HG03457 (cell line): Measurements from ENCODE around the gene DMD.
A peak's percentile ranks its signal among the peaks of the same experiment; 100 is the strongest.

ENCODE experiments used
- ATAC-seq: cut with Tn5 transposase; IDR thresholded peaks from one replicate; pipeline ENCODE4 v1.9.1; 2021; ENCODE audit warnings: moderate number of reproducible peaks; ENCODE audit not compliant: unreplicated experiment

DMD gene

GRCh38 chrX:31260351-31260750, 1951.0 kb downstream of the DMD start:
- no peak for ATAC-seq

GRCh38 chrX:31258166-31258565, 1953.2 kb downstream of the DMD start:
- no peak for ATAC-seq

GRCh38 chrX:31255310-31256033, 1955.9 kb downstream of the DMD start:
- no peak for ATAC-seq

- no peak for ATAC-seq
These were observed 1959.2 kb downstream of the DMD start for GRCh38 chrX:31252133-31252532.

GRCh38 chrX:31251336-31251735, 1960.0 kb downstream of the DMD start:
- ATAC-seq: no peak

GRCh38 chrX:31245714-31246113, 1965.6 kb downstream of the DMD start:
- peak; percentile 77 for ATAC-seq

- ATAC-seq: no peak
These were observed 1967.5 kb downstream of the DMD start for GRCh38 chrX:31243804-31244203.

GRCh38 chrX:31240982-31241381, 1970.4 kb downstream of the DMD start:
- no peak for ATAC-seq

- ATAC-seq: peak; percentile 51
These were observed 1974.2 kb downstream of the DMD start for GRCh38 chrX:31237189-31237588.

- ATAC-seq: peak; percentile 73
These were observed 1975.1 kb downstream of the DMD start for GRCh38 chrX:31236231-31236630.

- no peak for ATAC-seq
These were observed 1977.3 kb downstream of the DMD start for GRCh38 chrX:31233941-31234496.

GRCh38 chrX:31232506-31232905, 1978.8 kb downstream of the DMD start:
- ATAC-seq: no peak

GRCh38 chrX:31228909-31229308, 1982.4 kb downstream of the DMD start:
- peak; percentile 83 for ATAC-seq

GRCh38 chrX:31228415-31228832, 1982.9 kb downstream of the DMD start:
- no peak for ATAC-seq

GRCh38 chrX:31227250-31227649, 1984.1 kb downstream of the DMD start:
- no peak for ATAC-seq

- no peak for ATAC-seq
These were observed 1985.5 kb downstream of the DMD start for GRCh38 chrX:31225819-31226218.

- ATAC-seq: no peak
These were observed 1986.9 kb downstream of the DMD start for GRCh38 chrX:31224381-31225012.

GRCh38 chrX:31223817-31224216, 1987.5 kb downstream of the DMD start:
- ATAC-seq: peak; percentile 80

GRCh38 chrX:31222946-31223345, 1988.4 kb downstream of the DMD start:
- no peak for ATAC-seq

- no peak for ATAC-seq
These were observed 1992.2 kb downstream of the DMD start for GRCh38 chrX:31219174-31219573.

GRCh38 chrX:31217084-31217483, 1994.3 kb downstream of the DMD start:
- ATAC-seq: no peak

- ATAC-seq: no peak
These were observed 1996.0 kb downstream of the DMD start for GRCh38 chrX:31215277-31215815.
